ENCODE measurements around the gene SCLY. TPM values are rescaled to one million over a fixed set of nuclear protein-coding genes. Genes with fewer than 3 reads are reported as not detected.

The SCLY gene
- total and polyA plus RNA-seq, 2 of the 13 experiments (the other 11 are each of a cell fraction or from before 2014, with no cell fraction given), result 27.9 to 38.6 TPM

DNA sequence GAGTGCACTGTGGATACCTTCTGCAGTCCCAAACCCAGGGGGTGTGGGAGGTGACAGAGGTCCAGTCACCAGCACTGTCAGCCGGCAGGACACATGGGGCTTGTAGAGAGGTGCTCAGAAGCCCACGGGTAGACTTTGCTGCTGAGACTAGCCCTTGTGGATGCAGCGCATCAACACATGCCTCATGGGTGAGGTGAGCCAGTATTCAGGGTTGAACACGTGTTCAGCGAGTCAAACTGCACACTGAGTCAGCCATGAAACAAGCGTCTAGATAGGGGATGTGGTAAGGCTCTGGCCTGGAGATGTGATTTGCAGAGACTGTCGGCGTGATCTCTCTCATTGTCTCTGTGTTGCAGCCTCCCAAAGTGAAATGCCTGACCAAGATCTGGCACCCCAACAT is 35.8 kb upstream of the SCLY start:
- no peaks in the 10 kb centered on the region for H3K27me3 ChIP-seq (ENCODE audit: control insufficient read depth in 1 of 2, insufficient read depth in 2 of 2, low read length in 2 of 2)
- H3K4me2 ChIP-seq (ENCODE audit: low read depth, low read length), result no peak overlapping the region
- in situ Hi-C loops (cut with HindIII; ENCODE audit: extremely low pct_ligation_motif_present, low pct_unique_long_range_greater_than_20kb), result no loop called here
- no peak overlapping the region for H2AFZ ChIP-seq (ENCODE audit: low read length)
- H4K20me1 ChIP-seq (ENCODE audit: insufficient read depth, low read length), result no peaks in the 10 kb centered on the region
- no peak overlapping the region for H3K27ac ChIP-seq (ENCODE audit: extremely low read length, insufficient read depth, low read length)
- BruUV-seq (replicated peaks), result no TSS peak
- POLR2A ChIA-PET, result no interaction called here
- H3K9ac ChIP-seq (ENCODE audit: insufficient read depth, low read depth, low read length), result no peak overlapping the region
- H3K79me2 ChIP-seq (ENCODE audit: insufficient read depth, low read length), result no peaks in the 10 kb centered on the region
- peaks cover 17 to 30% of the 10 kb centered on the region in 2 experiments; a peak in 4 of 5 replicates for H3K36me3 ChIP-seq (replicated peaks in 1 of 2; ENCODE audit: control insufficient read depth in 1 of 2, insufficient read depth in 2 of 2, low read length in 2 of 2)
- 94% methylated on average over 8 of the region's 8 CpGs for WGBS (ENCODE audit: low lambda C conversion rate)
- H3K4me1 ChIP-seq (ENCODE audit: insufficient read depth, low read length), result peaks cover 10% of the 10 kb centered on the region
- no peak for TF ChIP-seq ZNF775 (CRISPR knock-in tag; IDR thresholded peaks at IDR 0.05; ENCODE audit: borderline replicate concordance)
- TF ChIP-seq, protein P1, sequence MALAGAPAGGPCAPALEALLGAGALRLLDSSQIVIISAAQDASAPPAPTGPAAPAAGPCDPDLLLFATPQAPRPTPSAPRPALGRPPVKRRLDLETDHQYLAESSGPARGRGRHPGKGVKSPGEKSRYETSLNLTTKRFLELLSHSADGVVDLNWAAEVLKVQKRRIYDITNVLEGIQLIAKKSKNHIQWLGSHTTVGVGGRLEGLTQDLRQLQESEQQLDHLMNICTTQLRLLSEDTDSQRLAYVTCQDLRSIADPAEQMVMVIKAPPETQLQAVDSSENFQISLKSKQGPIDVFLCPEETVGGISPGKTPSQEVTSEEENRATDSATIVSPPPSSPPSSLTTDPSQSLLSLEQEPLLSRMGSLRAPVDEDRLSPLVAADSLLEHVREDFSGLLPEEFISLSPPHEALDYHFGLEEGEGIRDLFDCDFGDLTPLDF (CRISPR knock-in tag; IDR thresholded peaks at IDR 0.05), result no peak
- TF ChIP-seq ZNF253 (CRISPR knock-in tag; IDR thresholded peaks at IDR 0.05; ENCODE audit: borderline replicate concordance), result no peak
- TF ChIP-seq HMG20B (CRISPR knock-in tag; conservative IDR thresholded peaks at IDR 0.05), result no peak
- TF ChIP-seq, protein P2, sequence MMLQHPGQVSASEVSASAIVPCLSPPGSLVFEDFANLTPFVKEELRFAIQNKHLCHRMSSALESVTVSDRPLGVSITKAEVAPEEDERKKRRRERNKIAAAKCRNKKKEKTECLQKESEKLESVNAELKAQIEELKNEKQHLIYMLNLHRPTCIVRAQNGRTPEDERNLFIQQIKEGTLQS (CRISPR knock-in tag; IDR thresholded peaks at IDR 0.05), result no peak
- CTCF ChIA-PET (ENCODE audit: low intra/inter-chr PET ratio, low total read pairs), result no interaction called here
- intact Hi-C loops (cut with micrococcal nuclease; ENCODE audit: unreplicated experiment), result no loop called here
- no peak for DNase-seq (ENCODE audit: low spot score)
- no peak overlapping the region for H3K4me3 ChIP-seq (replicated peaks in 1 of 3; ENCODE audit: insufficient read depth in 1 of 3, low read depth in 2 of 3, low read length in 3 of 3)
- no peak for ATAC-seq
- no peak for FAIRE-seq
- no peaks in the 10 kb centered on the region for H3K9me3 ChIP-seq (ENCODE audit: low read length)

DNA sequence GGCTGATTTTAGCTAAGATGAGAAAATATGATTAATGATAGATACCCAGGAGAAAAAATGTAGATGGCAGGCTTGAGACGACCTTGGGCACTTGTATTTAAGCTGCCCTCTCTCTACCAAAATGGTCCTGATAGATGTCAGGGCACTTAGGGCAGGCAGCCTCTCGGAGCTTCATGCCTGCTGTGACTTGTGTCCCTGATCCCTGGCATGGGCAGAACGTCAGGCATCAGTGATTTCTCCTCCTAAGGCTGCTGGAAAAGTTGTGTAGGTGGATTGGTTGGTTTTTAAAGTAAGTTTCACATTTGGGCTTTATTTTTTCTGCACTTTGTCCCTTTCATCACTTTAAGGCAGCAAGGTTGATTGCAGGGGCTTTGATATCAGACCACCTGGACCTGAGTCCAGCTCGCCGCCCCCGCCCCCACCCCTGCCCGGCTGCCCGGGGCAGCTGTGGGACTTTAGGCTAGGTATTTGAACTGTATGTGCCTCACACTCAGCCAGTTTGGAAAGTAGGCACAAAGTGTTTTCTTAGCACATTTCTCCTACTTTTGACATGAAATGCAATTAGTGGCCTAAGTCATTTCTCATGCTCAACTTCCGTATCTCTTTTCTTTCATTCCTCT is 35.0 kb upstream of the SCLY start:
- ATAC-seq, result no peak
- no peak for DNase-seq (ENCODE audit: low spot score)
- Histone ChIP-seq H3K4me3 (replicated peaks in 1 of 3; ENCODE audit: insufficient read depth in 1 of 3, low read depth in 2 of 3, low read length in 3 of 3) (no peak overlapping the region), H3K27me3 (ENCODE audit: control insufficient read depth in 1 of 2, insufficient read depth in 2 of 2, low read length in 2 of 2) (no peaks in the 10 kb centered on the region), H3K4me2 (ENCODE audit: low read depth, low read length) (no peak overlapping the region), H3K79me2 (ENCODE audit: insufficient read depth, low read length) (no peaks in the 10 kb centered on the region), H3K9ac (ENCODE audit: insufficient read depth, low read depth, low read length) (no peak overlapping the region), H3K27ac (ENCODE audit: extremely low read length, insufficient read depth, low read length) (no peak overlapping the region), H3K36me3 (replicated peaks in 1 of 2; ENCODE audit: control insufficient read depth in 1 of 2, insufficient read depth in 2 of 2, low read length in 2 of 2) (peaks cover 20 to 35% of the 10 kb centered on the region in 2 experiments), H3K4me1 (ENCODE audit: insufficient read depth, low read length) (peaks cover 14% of the 10 kb centered on the region), H2AFZ (ENCODE audit: low read length) (no peak overlapping the region), H4K20me1 (ENCODE audit: insufficient read depth, low read length) (no peaks in the 10 kb centered on the region), H3K9me3 (ENCODE audit: low read length) (no peaks in the 10 kb centered on the region)
- CTCF ChIA-PET (ENCODE audit: low intra/inter-chr PET ratio, low total read pairs), result no interaction called here
- POLR2A ChIA-PET, result no interaction called here
- in situ Hi-C loops (cut with HindIII; ENCODE audit: extremely low pct_ligation_motif_present, low pct_unique_long_range_greater_than_20kb) (no loop called here), intact Hi-C loops (cut with micrococcal nuclease; ENCODE audit: unreplicated experiment) (no loop called here)
- no TSS peak for BruUV-seq (replicated peaks)
- TF ChIP-seq ZNF660 (CRISPR knock-in tag; IDR thresholded peaks at IDR 0.05; ENCODE audit: borderline replicate concordance, low read depth), result no peak
- TF ChIP-seq, protein P3, sequence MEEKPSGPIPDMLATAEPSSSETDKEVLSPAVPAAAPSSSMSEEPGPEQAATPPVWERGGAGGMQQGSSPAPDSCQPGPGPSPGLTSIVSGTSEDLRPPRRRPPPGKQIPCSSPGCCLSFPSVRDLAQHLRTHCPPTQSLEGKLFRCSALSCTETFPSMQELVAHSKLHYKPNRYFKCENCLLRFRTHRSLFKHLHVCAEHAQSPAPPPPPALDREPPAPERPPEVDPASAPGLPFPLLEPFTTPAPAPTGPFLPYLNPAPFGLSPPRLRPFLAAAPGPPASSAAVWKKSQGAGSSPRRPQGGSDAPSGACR (CRISPR knock-in tag; IDR thresholded peaks at IDR 0.05), result no peak
- no peak for FAIRE-seq
- WGBS (ENCODE audit: low lambda C conversion rate), result 86% methylated on average over 9 of the region's 9 CpGs
